ENCODE measurements around the gene CLP1.

DNA sequence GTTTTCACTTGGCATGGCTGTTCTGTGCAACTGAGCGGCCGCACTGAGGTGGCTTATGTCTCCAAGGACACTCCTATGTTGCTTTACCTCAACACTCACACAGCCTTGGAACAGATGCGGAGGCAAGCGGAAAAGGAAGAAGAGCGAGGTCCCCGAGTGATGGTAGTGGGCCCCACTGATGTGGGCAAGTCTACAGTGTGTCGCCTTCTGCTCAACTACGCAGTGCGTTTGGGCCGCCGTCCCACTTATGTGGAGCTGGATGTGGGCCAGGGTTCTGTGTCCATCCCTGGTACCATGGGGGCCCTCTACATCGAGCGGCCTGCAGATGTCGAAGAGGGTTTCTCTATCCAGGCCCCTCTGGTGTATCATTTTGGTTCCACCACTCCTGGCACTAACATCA is 2.1 kb downstream of the CLP1 start:
- TF ChIP-seq POLR2A (IDR thresholded peaks at IDR 0.05; ENCODE audit: low read length) (no peak), GATA1 (IDR thresholded peaks at IDR 0.05; ENCODE audit: low read depth, low read length) (no peak)
